HL-60 (cell line): ENCODE data around the gene TCTA.

Source experiments
- DNase-seq, 2 experiments: peaks; one replicate each; pipeline ENCODE4 v3.0.0-alpha.2; 2010 to 2020; ENCODE audit warnings: low read depth in 1 of 2, low spot score in 1 of 2
- H3K27ac ChIP-seq: fragments of 250-450 bp; sonication (Bioruptor Pico); replicated peaks from 2 replicates; pipeline ENCODE4 v1.5.1; 2020; ENCODE audit warnings: mild to moderate bottlenecking, moderate library complexity
- H3K27me3 ChIP-seq: fragments of 250-450 bp; sonication (Bioruptor Pico); 2 replicates; pipeline ENCODE4 v1.5.1; 2021; ENCODE audit warnings: mild to moderate bottlenecking, moderate library complexity; ENCODE audit not compliant: insufficient read depth, poor library complexity, severe bottlenecking
- H3K4me3 ChIP-seq: replicated peaks from 2 replicates; pipeline ENCODE4 v1.5.1; 2011; ENCODE audit warnings: mild to moderate bottlenecking, control low read depth, low read length; ENCODE audit not compliant: insufficient read depth
- CTCF ChIP-seq: IDR thresholded peaks from one replicate; pipeline ENCODE4 v1.5.1; 2011; ENCODE audit warnings: low read length, control low read depth, inconsistent platforms; ENCODE audit not compliant: insufficient read depth
- GABPA ChIP-seq: IDR thresholded peaks from 2 replicates; pipeline ENCODE4 v1.6.1; 2012; ENCODE audit warnings: low read depth
- POLR2AphosphoS5 ChIP-seq: IDR thresholded peaks from 2 replicates; pipeline ENCODE4 v1.6.1; 2012; ENCODE audit warnings: low read depth
- REST ChIP-seq: IDR thresholded peaks from 2 replicates; pipeline ENCODE4 v1.6.1; 2012; ENCODE audit warnings: low read depth; ENCODE audit not compliant: insufficient replicate concordance
- SPI1 ChIP-seq: IDR thresholded peaks from 2 replicates; pipeline ENCODE4 v1.6.1; 2012; ENCODE audit warnings: low read depth, mild to moderate bottlenecking, borderline replicate concordance

TCTA gene

DNA sequence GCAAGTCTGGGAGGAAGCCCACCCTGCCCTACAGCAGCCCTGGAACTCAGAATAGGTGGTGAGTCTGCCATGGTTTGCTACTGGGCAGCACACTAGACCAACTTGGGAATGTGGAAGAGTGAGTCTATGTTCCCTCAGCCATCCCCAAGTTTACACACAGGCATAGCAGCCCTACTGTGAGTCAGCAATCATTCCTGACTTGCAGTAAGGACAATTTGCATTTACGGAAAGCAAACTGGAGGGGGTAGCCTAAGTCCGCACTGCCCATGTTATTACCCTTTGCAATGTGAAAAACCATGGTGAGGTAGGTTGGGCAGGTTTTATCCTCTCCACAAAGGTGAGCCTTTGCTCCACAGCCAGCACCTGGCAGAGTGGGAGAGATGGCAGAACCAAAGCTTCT is 4.6 kb downstream of the TCTA start:
- Histone ChIP-seq H3K4me3 (no peak overlapping the region), H3K27ac (peak overlapping the region; percentile 61), H3K27me3 (no peaks in the 10 kb centered on the region)
- no peak for DNase-seq
- TF ChIP-seq REST, result no peak

DNA sequence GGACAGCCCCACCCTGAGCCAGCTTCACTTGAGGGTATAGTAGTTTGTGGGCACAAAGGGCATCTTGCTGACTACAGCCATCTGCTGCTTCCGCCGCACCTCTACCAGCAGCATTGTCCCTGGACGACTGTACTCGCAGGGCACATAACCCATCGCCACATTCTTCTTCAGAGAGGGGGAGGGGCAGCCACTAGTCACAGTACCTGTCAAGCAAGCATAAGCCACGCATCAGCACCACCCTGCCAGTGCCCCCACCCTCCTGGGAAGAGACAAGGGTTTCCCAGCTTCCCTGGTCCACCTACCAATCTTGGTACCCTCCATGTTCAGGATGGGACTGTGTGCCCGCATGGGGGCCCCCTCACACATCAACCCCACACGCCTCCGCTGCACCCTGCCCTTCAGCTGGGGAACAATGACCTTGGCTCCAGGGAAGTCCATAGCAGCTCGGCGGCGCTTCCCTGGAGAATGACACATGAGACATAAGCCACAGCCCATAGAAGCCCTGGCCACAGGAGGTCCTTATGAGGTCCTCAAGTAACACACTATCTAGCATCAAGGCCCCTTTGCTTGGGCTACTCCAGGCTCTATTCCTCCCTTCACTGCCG is 5.4 kb downstream of the TCTA start:
- Histone ChIP-seq H3K27ac (peak overlapping the region; percentile 61; the same call in 1 of the 2 replicates), H3K27me3 (no peaks in the 10 kb centered on the region), H3K4me3 (no peak overlapping the region)
- no peak for DNase-seq
- TF ChIP-seq REST (no peak), SPI1 (no peak), POLR2AphosphoS5 (no peak), CTCF (no peak), GABPA (no peak)

GRCh38 chr3:49421890-49422378 is 9.7 kb downstream of the TCTA start:
- Histone ChIP-seq H3K4me3 (no peak overlapping the region), H3K27ac (no peak overlapping the region)

More at GRCh38 chr3:49421890-49422378, 9.7 kb downstream of the TCTA start:
- no peaks in the 10 kb centered on the region for H3K27me3 ChIP-seq
- no peak for DNase-seq
- no peak for TF ChIP-seq REST
- no peak for TF ChIP-seq CTCF
- TF ChIP-seq GABPA, result no peak
